ENCODE measurements around the gene FMOD. TPM values are rescaled to one million over a fixed set of nuclear protein-coding genes. Genes with fewer than 3 reads are reported as not detected.

Gene FMOD
- total RNA-seq, 1 experiment from 2014 or later = 0.69 TPM

GRCh38 chr1:203325026-203325417 is 25.9 kb downstream of the FMOD start:
- no peak overlapping the region for H3K4me3 ChIP-seq (ENCODE audit: low read depth, low read length, poor library complexity, severe bottlenecking)
- ChIA-PET CTCF (no interaction called here), POLR2A (ENCODE audit: low non-redundant PET) (no interaction called here)
- no peaks in the 10 kb centered on the region for H3K9me3 ChIP-seq (ENCODE audit: low read depth, low read length, poor library complexity, severe bottlenecking)
- no peaks in the 10 kb centered on the region for H3K27me3 ChIP-seq (replicated peaks; ENCODE audit: insufficient read depth, low read depth, low read length, poor library complexity)
- no peak for TF ChIP-seq CTCF (conservative IDR thresholded peaks at IDR 0.05; ENCODE audit: low read depth, low read length)
- no peak for TF ChIP-seq EZH2 (IDR thresholded peaks at IDR 0.05; ENCODE audit: borderline replicate concordance, low read depth, low read length, poor library complexity, severe bottlenecking)
- H3K4me1 ChIP-seq (ENCODE audit: insufficient read depth, low read length, poor library complexity, severe bottlenecking) = peaks cover 53% of the 10 kb centered on the region
- H3K36me3 ChIP-seq (ENCODE audit: insufficient read depth, low read length, poor library complexity, severe bottlenecking) = no peaks in the 10 kb centered on the region
- H3K27ac ChIP-seq (ENCODE audit: low read depth, low read length, poor library complexity, severe bottlenecking) = no peak overlapping the region
- no TSS peak for BruUV-seq (replicated peaks)
- DNase-seq (ENCODE audit: low spot score) = no peak
- intact Hi-C loops (cut with micrococcal nuclease; ENCODE audit: unreplicated experiment) = no loop called here

- TF ChIP-seq EZH2 (IDR thresholded peaks at IDR 0.05; ENCODE audit: borderline replicate concordance, low read depth, low read length, poor library complexity, severe bottlenecking) = no peak
- no peak for TF ChIP-seq CTCF (conservative IDR thresholded peaks at IDR 0.05; ENCODE audit: low read depth, low read length)
- Histone ChIP-seq H3K9me3 (ENCODE audit: low read depth, low read length, poor library complexity, severe bottlenecking) (no peaks in the 10 kb centered on the region), H3K36me3 (ENCODE audit: insufficient read depth, low read length, poor library complexity, severe bottlenecking) (no peaks in the 10 kb centered on the region), H3K4me3 (ENCODE audit: low read depth, low read length, poor library complexity, severe bottlenecking) (no peak overlapping the region), H3K4me1 (ENCODE audit: insufficient read depth, low read length, poor library complexity, severe bottlenecking) (peaks cover 54% of the 10 kb centered on the region), H3K27me3 (replicated peaks; ENCODE audit: insufficient read depth, low read depth, low read length, poor library complexity) (no peaks in the 10 kb centered on the region), H3K27ac (ENCODE audit: low read depth, low read length, poor library complexity, severe bottlenecking) (no peak overlapping the region)
- no TSS peak for BruUV-seq (replicated peaks)
- POLR2A ChIA-PET (ENCODE audit: low non-redundant PET) = no interaction called here
- no peak for DNase-seq (ENCODE audit: low spot score)
- intact Hi-C loops (cut with micrococcal nuclease; ENCODE audit: unreplicated experiment) = no loop called here
- CTCF ChIA-PET = no interaction called here
Observed at GRCh38 chr1:203324105-203325025, 26.6 kb downstream of the FMOD start.

GRCh38 chr1:203323587-203323986 is 27.3 kb downstream of the FMOD start:
- BruUV-seq (replicated peaks) = no TSS peak
- no peaks in the 10 kb centered on the region for H3K9me3 ChIP-seq (ENCODE audit: low read depth, low read length, poor library complexity, severe bottlenecking)
- H3K27me3 ChIP-seq (replicated peaks; ENCODE audit: insufficient read depth, low read depth, low read length, poor library complexity) = no peaks in the 10 kb centered on the region
- H3K4me3 ChIP-seq (ENCODE audit: low read depth, low read length, poor library complexity, severe bottlenecking) = no peak overlapping the region
- no peak for DNase-seq (ENCODE audit: low spot score)
- H3K36me3 ChIP-seq (ENCODE audit: insufficient read depth, low read length, poor library complexity, severe bottlenecking) = no peaks in the 10 kb centered on the region
- no peak for TF ChIP-seq CTCF (conservative IDR thresholded peaks at IDR 0.05; ENCODE audit: low read depth, low read length)
- TF ChIP-seq EZH2 (IDR thresholded peaks at IDR 0.05; ENCODE audit: borderline replicate concordance, low read depth, low read length, poor library complexity, severe bottlenecking) = no peak
- intact Hi-C loops (cut with micrococcal nuclease; ENCODE audit: unreplicated experiment) = no loop called here
- CTCF ChIA-PET = no interaction called here
- no peak overlapping the region for H3K27ac ChIP-seq (ENCODE audit: low read depth, low read length, poor library complexity, severe bottlenecking)
- peaks cover 52% of the 10 kb centered on the region for H3K4me1 ChIP-seq (ENCODE audit: insufficient read depth, low read length, poor library complexity, severe bottlenecking)
- POLR2A ChIA-PET (ENCODE audit: low non-redundant PET) = no interaction called here

All from A673 (cell line).